ENCODE results near the gene TXN2. TPM values are rescaled to one million over a fixed set of nuclear protein-coding genes. Genes with fewer than 3 reads are reported as not detected.

TXN2 gene
- total RNA-seq, 2 donors from 2014 or later: 120 to 122 TPM

DNA sequence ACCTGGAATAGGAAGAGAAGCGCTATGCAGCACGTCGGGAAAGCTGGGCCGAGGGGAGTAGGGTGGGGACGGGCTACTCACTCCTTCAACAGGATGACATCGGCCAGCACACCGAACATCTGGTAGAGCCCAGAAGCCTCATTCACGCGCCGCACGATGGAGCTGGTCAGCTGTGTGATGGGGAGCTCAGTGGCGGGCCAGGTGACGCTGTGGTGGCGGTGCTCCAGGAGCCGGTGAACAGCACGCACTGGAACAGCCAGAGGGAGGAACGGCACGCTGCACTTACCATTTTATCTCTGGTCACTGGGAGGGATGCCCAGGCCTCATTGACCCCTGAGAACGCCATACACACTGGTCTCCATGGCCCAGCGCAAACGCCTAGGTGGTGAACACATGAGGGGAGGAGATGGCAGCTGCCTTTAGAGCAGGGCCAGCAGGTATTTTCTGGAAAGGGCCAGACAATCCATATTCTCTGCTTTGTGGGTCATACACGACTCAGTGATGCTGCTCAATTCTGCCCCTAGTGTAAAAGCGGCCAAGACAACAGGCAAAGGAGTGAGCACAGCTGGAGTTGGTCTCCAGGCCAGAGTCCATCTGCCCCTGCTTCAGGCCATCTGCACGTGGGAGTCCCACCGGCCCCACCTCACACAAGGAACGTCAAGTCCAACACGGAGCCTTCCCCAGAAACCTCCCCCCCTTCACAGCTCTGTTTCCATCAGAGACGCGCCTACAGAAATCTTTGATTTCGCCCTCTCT is 16.6 kb upstream of the TXN2 start:
- no peaks in the 10 kb centered on the region for H3K9me3 Mint-ChIP-seq
- H3K36me3 Mint-ChIP-seq: peaks cover 11 to 21% of the 10 kb centered on the region in 2 donors
- ATAC-seq (no peak), DNase-seq (ENCODE audit: low spot score in 2 of 2) (no peak)
- H3K27ac Mint-ChIP-seq: no peak overlapping the region

DNA sequence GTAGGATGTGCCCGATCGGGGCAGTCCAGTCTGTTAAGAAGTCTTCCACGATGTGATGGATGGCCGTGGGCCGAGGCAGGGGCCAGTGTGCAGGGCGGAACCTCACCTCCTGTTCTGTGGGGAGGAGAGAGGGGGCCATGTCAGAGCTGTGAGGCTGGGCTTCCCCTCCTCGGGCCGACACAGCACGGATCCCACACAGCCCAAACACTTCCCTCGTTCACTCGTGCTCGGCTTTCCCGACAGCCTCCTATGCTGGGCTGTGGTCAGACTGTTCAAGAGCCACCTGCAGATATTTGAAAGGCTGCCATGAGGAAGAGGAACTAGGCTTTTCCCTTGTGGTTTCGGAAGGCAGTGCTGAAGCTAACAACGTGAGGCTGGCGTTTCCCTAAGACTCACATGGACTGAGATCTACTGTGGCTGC is 12.3 kb upstream of the TXN2 start:
- H3K9me3 Mint-ChIP-seq: no peaks in the 10 kb centered on the region
- DNase-seq (ENCODE audit: low spot score in 2 of 2) (no peak), ATAC-seq (peak in 1 of 2 donors; percentile 31)
- no peak overlapping the region for H3K27ac Mint-ChIP-seq
- peaks cover 17 to 32% of the 10 kb centered on the region in 2 donors for H3K36me3 Mint-ChIP-seq

DNA sequence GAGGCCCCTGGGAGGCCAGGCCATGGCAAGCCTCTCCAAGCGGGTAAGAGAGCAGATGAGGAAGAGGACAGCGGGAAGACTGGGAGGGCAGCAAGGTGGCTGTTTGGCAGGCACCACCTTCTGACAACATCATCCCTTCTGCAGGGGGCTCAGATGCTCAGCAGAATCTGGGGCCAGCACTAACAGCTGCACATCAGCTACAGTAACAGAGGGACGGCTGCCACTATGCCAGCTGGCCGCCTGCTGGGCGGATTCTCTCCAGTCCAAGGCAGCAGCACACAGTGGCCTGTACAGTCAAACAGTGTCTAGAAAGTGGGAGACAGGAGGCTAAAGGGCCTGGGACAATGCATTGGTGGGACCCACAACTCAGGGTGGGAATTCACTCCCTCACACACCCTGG is 10.7 kb upstream of the TXN2 start:
- H3K9me3 Mint-ChIP-seq: peaks cover 0 to 3% of the 10 kb centered on the region in 2 donors
- H3K36me3 Mint-ChIP-seq: peaks cover 22 to 33% of the 10 kb centered on the region in 2 donors
- ATAC-seq (no peak), DNase-seq (ENCODE audit: low spot score in 2 of 2) (no peak)
- no peak overlapping the region for H3K27ac Mint-ChIP-seq

DNA sequence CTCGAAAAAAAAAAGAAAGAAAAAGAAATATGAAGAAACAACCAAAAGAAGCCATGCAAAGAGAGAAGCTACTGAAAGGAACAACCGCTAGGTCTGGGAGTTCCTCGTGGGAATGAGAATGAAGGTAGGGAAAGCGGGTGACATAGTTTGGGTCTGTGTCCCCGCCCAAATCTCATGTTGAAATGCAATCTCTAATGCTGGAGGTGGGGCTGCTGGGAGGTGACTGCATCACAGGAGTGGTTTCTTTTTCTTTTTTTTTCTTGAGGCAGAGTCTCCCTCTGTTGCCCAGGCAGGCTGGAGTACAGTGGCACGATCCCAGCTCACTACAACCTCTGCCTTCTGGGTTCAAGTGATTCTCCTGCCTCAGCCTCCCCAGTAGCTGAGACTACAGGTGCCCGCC is 9.7 kb upstream of the TXN2 start:
- peaks cover 0 to 5% of the 10 kb centered on the region in 2 donors for H3K9me3 Mint-ChIP-seq
- no peak for DNase-seq (ENCODE audit: low spot score in 2 of 2)
- H3K36me3 Mint-ChIP-seq: peaks cover 25 to 29% of the 10 kb centered on the region in 2 donors
- no peak overlapping the region for H3K27ac Mint-ChIP-seq
- ATAC-seq: no peak

DNA sequence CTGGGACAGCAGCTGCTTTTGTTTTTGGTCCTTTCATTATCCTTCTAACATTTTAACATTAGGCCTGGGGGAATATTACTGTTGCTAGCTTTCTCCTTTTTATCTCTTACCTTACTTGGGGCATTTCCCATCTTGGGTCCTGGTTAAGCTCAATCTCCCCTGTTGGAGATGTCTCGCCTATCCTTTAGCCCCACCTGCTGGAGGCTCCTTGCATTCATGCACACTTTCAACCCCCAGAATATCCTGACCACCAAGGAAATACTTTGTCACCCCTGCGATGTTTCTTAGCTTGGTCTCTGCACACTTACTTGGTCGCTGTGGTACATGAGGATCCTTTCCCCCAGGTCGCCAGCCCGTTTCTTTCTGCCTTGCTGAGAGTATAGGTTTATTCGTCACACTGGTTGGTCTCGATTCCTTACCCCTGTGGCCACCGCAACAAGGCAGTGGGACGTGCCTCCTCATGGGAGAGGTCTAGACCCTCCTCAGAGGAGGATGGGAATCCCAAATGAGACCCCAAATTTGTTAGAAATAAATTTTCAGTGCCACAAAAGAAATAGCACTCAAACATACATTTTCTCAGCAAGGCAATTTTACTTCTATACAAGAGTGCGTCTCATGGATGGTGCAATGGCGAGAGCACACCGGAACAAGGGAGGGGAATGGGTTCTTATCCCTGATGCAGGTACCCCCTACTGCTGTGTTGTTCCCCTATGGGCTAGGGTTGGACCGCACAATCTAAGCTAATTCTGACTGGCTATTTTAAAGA is 5.4 kb upstream of the TXN2 start:
- DNase-seq (ENCODE audit: low spot score in 2 of 2): peak in 1 of 2 donors; percentile 61
- Mint-ChIP-seq H3K36me3 (peaks cover 17 to 19% of the 10 kb centered on the region in 2 donors), H3K9me3 (peaks cover 0 to 5% of the 10 kb centered on the region in 2 donors), H3K27ac (peak overlapping the region in 1 of 2 donors; percentile 69)
- no peak for ATAC-seq

DNA sequence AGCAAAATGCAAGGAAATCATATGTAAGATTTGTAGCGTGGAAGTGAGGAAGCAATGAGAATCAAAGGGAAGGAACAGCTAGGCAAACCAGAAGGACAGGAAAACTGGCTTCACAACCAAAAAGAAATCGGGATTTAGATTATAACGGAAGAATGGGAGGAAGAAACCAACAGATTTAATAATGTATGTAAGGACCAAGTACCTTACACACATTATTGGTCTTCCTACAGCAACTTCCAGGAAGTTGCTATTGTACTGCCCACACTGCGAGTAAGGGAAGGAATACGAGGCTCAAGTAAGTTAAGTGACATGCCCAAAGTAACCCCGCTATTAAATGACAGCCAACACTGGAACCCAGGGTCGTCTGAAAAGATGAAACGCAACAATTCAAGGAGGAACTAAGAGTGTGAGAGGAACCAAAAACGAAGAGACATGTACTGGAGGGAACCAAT is 473 bp downstream of the TXN2 start:
- ATAC-seq: peak in 1 of 2 donors; percentile 0
- peak overlapping the region; percentile 93 to 100 for H3K27ac Mint-ChIP-seq
- no peaks in the 10 kb centered on the region for H3K9me3 Mint-ChIP-seq
- DNase-seq (ENCODE audit: low spot score in 2 of 2): no peak
- H3K36me3 Mint-ChIP-seq: peaks cover 21 to 27% of the 10 kb centered on the region in 2 donors

DNA sequence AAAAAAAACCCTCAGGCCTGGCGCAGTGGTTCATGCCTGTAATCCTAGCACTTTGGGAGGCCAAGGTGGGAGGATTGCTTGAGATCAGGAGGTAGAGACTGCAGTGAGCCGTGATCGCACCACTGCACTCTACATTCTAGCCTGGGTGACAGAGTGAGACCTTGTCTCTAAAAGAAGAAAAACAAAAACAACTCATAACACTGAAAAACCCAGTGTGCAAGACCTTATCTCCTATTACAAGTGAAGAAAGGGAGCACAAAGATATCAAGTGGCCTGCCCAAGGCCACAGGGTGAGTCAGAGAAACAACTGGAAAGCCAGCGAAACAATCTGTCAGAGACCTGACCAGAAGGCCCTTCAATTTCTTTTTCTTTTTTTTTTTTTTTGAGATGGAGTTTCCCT is 2.5 kb downstream of the TXN2 start:
- DNase-seq (ENCODE audit: low spot score in 2 of 2) (no peak), ATAC-seq (no peak)
- peaks cover 32 to 36% of the 10 kb centered on the region in 2 donors for H3K36me3 Mint-ChIP-seq
- no peaks in the 10 kb centered on the region for H3K9me3 Mint-ChIP-seq
- no peak overlapping the region for H3K27ac Mint-ChIP-seq

DNA sequence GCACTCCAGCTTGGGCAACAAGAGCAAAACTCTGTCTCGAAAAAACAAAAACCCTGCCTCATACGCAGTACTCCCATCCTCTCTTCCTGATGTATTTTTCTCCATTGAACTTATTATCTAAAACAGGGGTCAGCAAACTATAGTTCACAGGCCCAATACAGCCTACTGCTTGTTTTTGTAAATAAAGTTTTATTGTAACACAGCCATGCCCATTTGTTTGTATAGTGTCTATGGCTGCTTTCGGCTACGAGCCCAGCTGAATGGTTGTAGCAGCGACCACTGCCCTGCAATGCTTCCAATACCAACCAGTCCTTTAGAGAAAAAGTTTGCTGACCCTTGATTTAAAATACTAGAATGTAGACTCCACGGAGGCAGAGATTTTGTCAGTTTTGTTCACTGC is 6.1 kb downstream of the TXN2 start:
- peak overlapping the region in 1 of 2 donors; percentile 55 for H3K27ac Mint-ChIP-seq
- no peak for DNase-seq (ENCODE audit: low spot score in 2 of 2)
- peaks cover 24 to 26% of the 10 kb centered on the region in 2 donors for H3K36me3 Mint-ChIP-seq
- no peaks in the 10 kb centered on the region for H3K9me3 Mint-ChIP-seq
- ATAC-seq: no peak

DNA sequence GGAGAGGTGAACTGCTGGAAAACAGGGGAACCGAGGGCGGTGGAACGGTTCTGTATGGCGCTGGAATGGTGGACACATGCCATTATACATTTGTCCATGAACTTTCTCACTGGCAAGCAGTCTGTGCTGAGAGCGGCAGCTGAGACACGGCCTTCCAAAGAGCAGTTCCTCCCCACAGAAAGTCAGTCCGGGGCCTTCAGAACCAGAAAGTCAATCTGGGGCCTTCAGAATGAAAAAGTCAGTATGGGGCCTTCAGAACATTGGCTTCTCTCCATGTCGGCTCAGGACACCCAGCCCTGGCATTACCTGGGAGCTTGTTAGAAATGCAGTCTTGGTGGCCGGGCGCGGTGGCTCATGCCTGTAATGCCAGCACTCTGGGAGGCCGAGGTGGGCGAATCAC is 8.8 kb downstream of the TXN2 start:
- DNase-seq (ENCODE audit: low spot score in 2 of 2) (no peak), ATAC-seq (no peak)
- peak overlapping the region in 1 of 2 donors; percentile 7 for H3K27ac Mint-ChIP-seq
- H3K9me3 Mint-ChIP-seq: no peaks in the 10 kb centered on the region
- H3K36me3 Mint-ChIP-seq: peaks cover 24% of the 10 kb centered on the region in 2 donors

DNA sequence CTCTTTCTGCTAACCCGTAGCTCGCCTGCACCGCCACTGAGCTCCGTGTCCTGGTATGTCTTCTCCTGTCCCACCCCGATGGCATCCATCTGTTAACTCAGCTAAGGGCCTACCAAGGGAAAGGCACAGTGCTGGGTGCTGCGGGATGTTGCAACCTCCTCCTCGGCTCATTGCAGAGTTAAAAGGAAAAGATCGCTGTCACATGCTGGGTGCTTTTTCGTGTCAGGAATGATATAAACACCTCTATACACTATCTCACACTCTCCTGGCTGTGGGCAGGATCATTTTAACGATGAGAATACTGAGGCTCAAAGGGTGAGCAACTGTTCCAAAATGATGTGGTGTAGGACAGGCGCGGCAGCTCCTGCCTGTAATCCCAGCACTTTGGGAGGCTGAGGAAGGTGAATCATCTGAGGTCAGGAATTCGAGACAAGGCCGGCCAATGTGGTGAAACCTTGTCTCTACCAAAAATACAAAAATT is 10.1 kb downstream of the TXN2 start:
- Mint-ChIP-seq H3K36me3 (peaks cover 12 to 17% of the 10 kb centered on the region in 2 donors), H3K27ac (no peak overlapping the region), H3K9me3 (no peaks in the 10 kb centered on the region)
- DNase-seq (ENCODE audit: low spot score in 2 of 2) (no peak), ATAC-seq (no peak)

DNA sequence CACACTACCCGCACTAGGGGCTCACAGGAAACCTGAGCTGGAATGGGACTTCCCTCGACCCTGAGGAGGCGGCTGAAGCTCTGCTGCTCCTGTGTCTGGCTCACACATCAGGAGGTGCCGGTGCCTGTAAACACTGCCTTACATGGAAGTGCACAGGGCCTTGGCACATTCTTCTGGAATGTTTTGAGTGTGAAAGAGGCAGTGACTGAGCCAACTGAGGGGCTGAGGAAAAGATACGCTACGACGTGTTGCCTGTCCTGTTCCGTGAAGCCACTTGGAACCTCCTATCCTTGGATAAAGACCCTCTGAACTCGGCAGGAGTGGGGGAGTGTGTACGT is 10.5 kb downstream of the TXN2 start:
- ATAC-seq (no peak), DNase-seq (ENCODE audit: low spot score in 2 of 2) (no peak)
- Mint-ChIP-seq H3K27ac (no peak overlapping the region), H3K36me3 (peaks cover 11 to 16% of the 10 kb centered on the region in 2 donors), H3K9me3 (no peaks in the 10 kb centered on the region)

DNA sequence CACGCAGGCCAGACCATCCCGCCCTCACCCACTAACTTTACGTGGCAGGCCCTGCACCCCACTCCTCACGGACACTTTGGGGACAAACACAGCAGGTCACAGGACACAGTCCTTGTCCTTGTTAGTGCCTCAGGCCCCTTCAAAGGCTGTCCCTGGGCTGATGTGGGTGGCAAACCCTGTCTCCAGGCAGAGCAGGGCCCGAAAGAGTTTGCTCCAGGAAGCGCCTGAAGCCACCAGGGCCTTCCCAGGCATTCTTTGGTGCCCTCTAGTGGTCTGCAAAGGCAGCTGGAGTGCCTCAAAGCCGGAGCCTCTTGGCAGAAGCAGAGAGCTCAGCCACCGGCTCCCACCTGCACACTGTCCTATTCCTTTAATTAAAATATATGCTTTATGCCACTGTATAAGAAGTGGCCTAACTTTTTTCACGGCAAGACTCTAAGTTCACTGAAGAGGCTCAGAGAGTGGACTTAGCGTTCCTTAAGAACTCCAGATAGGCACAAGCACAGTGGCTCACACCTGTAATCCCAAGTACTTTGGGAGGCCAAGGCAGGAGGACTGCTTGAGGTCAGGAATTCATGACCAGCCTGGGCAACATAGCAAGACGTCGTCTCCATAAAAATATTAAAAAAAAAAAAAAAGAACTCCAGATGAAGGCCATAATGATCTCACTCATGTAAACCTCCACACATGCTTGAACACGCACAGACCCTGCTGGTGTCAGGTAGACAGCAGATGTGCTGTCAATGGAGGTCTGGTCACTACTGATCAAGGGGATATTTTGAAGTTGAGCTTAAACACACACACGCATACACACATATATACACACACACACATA is 11.1 kb downstream of the TXN2 start:
- Mint-ChIP-seq H3K36me3 (peaks cover 7 to 10% of the 10 kb centered on the region in 2 donors), H3K27ac (peak overlapping the region; percentile 53 to 55), H3K9me3 (no peaks in the 10 kb centered on the region)
- ATAC-seq (peak; percentile 84 to 93), DNase-seq (ENCODE audit: low spot score in 2 of 2) (peak; percentile 78 to 81)

DNA sequence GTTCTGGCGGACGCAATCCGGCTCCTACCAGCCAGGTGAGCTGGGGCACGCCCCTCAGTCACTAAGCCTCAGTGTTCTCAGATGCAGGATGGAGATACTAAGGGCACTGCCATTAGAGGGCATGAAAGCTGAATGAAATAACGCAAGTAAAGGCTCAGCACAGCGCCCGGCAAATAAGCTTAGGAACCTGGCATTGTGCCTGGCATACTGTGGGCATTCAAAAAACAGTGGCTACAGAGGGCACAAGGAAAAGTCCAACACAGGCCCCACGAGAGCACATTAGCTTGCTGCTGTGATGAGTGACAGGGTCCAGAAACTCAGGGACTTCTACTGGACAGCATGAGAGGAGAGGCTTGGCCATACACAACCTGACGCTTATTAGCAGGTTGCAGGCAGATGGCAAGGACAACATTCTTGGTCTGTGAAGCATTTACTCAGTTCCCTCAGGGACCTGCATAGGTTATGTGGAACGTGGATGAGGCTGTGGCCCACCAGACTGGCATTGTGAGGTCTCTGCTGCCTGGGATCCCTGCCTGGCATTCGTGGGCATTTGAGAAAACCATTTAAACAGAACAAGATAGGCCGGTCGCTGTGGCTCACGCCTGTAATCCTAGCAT is 12.2 kb downstream of the TXN2 start:
- H3K9me3 Mint-ChIP-seq: no peaks in the 10 kb centered on the region
- H3K27ac Mint-ChIP-seq: no peak overlapping the region
- no peak for ATAC-seq
- no peak for DNase-seq (ENCODE audit: low spot score in 2 of 2)
- peaks cover 0 to 7% of the 10 kb centered on the region in 2 donors for H3K36me3 Mint-ChIP-seq

DNA sequence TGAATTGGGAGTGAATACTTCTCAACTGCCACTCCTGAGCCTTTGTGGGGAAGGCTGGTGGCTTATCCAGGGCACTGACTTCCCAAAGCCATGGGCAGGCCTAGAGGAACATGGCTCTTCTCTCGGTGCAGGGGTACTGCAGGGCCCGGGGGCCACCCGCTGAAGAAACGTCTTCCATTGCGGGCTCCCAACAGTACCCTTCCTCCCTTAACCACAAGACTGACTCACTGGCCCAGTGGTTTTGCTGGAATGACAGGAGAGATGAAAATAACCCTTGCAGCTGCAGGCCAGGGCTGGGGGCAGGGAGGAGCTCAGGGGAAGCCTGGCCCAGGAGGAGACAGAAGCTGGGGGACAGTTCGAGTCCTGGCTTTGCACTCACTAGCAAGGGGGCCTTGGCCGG is 13.5 kb downstream of the TXN2 start:
- Mint-ChIP-seq H3K27ac (peak overlapping the region in 1 of 2 donors; percentile 62), H3K9me3 (no peaks in the 10 kb centered on the region), H3K36me3 (peaks cover 0 to 7% of the 10 kb centered on the region in 2 donors)
- DNase-seq (ENCODE audit: low spot score in 2 of 2) (no peak), ATAC-seq (peak; percentile 37 to 64)

DNA sequence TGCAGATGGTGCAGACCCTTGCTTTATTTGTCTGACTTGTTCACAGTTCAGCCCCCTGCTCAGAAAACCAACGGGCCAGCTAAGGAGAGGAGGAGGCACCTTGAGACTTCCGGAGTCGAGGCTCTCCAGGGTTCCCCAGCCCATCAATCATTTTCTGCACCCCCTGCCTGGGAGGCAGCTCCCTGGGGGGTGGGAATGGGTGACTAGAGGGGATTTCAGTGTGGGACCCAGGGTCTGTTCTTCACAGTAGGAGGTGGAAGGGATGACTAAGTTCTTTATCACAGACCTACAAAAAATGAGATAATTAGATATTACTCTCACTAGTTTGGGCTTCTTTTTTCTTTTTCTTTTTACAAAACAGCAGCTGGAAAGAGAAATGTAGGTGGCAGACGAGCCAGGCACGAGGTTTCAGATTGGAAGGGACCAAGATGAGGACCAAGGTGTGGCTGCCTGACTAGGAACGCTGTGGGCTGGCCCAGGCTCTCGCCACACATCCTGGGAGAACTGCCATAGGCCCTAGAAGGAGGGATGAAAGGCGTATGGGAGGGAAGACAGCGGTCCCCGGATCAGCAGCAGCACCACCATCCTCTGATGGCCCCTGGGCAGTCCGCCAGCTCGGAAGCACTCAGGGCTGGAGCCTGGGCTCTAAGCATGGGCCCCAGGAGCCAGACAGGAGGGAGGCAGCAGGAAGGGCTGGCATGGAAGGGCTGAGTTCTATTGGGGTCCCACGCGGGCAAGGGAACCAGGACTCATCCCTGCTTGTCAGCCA is 14.2 kb downstream of the TXN2 start:
- ATAC-seq: no peak

More for the DNA sequence above, 14.2 kb downstream of the TXN2 start:
- H3K36me3 Mint-ChIP-seq: peaks cover 0 to 7% of the 10 kb centered on the region in 2 donors
- H3K9me3 Mint-ChIP-seq: no peaks in the 10 kb centered on the region
- H3K27ac Mint-ChIP-seq: peak overlapping the region; percentile 79 to 81
- DNase-seq (ENCODE audit: low spot score in 2 of 2): no peak

All from activated naive CD4-positive, alpha-beta T cell treated with anti-CD3 and anti-CD28 coated beads, Interleukin-2, amount 50 U/mL, for 72 hours (primary cell).